Heart left ventricle (tissue), 16 donors: ENCODE results near the gene NRF1. TPM values are rescaled to one million over a fixed set of nuclear protein-coding genes. Genes with fewer than 3 reads are reported as not detected.

ENCODE experiments used
- ATAC-seq, 4 donors: fragments of 200-7000 bp; cut with Tn5 transposase; one replicate each; pipeline ENCODE4 v1.9.1; 2020 to 2022; ENCODE audit warnings: moderate library complexity in 4 of 4, mild to moderate bottlenecking in 3 of 4, moderate number of reproducible peaks in 1 of 4
- DNase-seq, 5 donors: peaks; one replicate each; pipeline ENCODE4 v3.0.0-alpha.2; 2020
- H3K27ac ChIP-seq, 12 donors: fragments of 200-600 bp; sonication (generic) in 4 of 12; one replicate each; pipeline versions ENCODE4 v1.5.0 to v1.8.0; 2016 to 2022; ENCODE audit warnings: mild to moderate bottlenecking in 2 of 12
- H3K27me3 ChIP-seq, 9 donors: fragments of 200-600 bp; sonication (generic) in 2 of 9; one replicate each; pipeline versions ENCODE4 v1.5.1 to v1.8.0; 2016 to 2022; ENCODE audit warnings: mild to moderate bottlenecking in 3 of 9
- H3K36me3 ChIP-seq, 9 donors: fragments of 200-600 bp; sonication (generic) in 2 of 9; one replicate each; pipeline versions ENCODE4 v1.5.0 to v1.8.0; 2018 to 2022; ENCODE audit warnings: mild to moderate bottlenecking in 2 of 9
- H3K4me1 ChIP-seq, 12 donors: fragments of 200-600 bp; sonication (generic) in 4 of 12; one replicate each; pipeline versions ENCODE4 v1.5.0 to v1.8.0; 2016 to 2022; ENCODE audit warnings: mild to moderate bottlenecking in 3 of 12
- H3K4me3 ChIP-seq, 12 donors: fragments of 200-600 bp; sonication (generic) in 4 of 12; one replicate each; pipeline versions ENCODE4 v1.5.0 to v1.8.0; 2017 to 2022; ENCODE audit warnings: mild to moderate bottlenecking in 9 of 12, moderate library complexity in 4 of 12
- H3K9me3 ChIP-seq, 12 donors: fragments of 200-600 bp; sonication (generic) in 4 of 12; one replicate each; pipeline versions ENCODE4 v1.5.0 to v1.8.0; 2016 to 2022; ENCODE audit warnings: mild to moderate bottlenecking in 1 of 12
- POLR2A ChIP-seq, 2 donors: fragments of 450-650 bp; IDR thresholded peaks; one replicate each; pipeline ENCODE4 v1.6.1; 2017; ENCODE audit warnings: antibody characterized with exemption in 2 of 2, mild to moderate bottlenecking in 2 of 2, moderate library complexity in 2 of 2
- WGBS, 4 donors: extraction: QIAGEN DNeasy Blood & Tissue Kit in 2 of 4; methylation state at CpG; one replicate each; pipeline versions ENCODE4 v1.1.5 to v1.1.7; 2013 to 2018; 5-methylcytosine and 5-hydroxymethylcytosine counted together
- intact Hi-C, 10 donors: fragments of 100-400 bp; cut with DNase I; formaldehyde crosslinking; loops; one replicate each; pipeline versions ENCODE4 v1.11.1 to v1.14.2; 2022
- polyA plus RNA-seq, 2 donors: library from polyadenylated mRNA; stranded (reverse); fragments of 200-250 nt; gene quantifications; one replicate each; pipeline ENCODE4 v1.2.3, GENCODE V29; 2013
- total RNA-seq, 9 donors: library from RNA; depleted of rRNA in 2 of 9; stranded (reverse); fragments of >200 nt in 2 of 9; fragmentation: NEBNext Ultra II Directional in 3 of 9; extraction: Animal tissue kit (Norgen Biotek cat#: 25700) in 3 of 9; gene quantifications; one replicate each; pipeline versions ENCODE4 v1.1.0 to v1.2.4, GENCODE V29; 2016 to 2023
- TF ChIP-seq, protein P1 (sequence below), 12 donors: fragments of 200-600 bp; sonication (generic) in 4 of 12; IDR thresholded peaks; one replicate each; pipeline versions ENCODE4 v1.5.0 to v1.8.0; 2018 to 2022; ENCODE audit warnings: antibody characterized with exemption in 12 of 12, mild to moderate bottlenecking in 5 of 12
- donor health status: ischemic (EF 13 %, LVEDD 7.1; RV severe dilation, severe dysfunction).
- donor health status: healthy with polysubstance abuse.
- donor health status: DM: no; HTN: yes; CAD: no.
- donor health status: DM: no; HTN: no; CAD: no.
- donor health status: ischemic (EF 25% LVEDD 6.9; RV normal size, moderate dysfunction).
- donor health status: ischemic (EF 25% LVEDD 5.7; RV mildly dilated, moderate dysfunction).
- donor health status: healthy.
- donor health status: DM: yes; HTN: yes; CAD: no.
- donor health status: ischemic (EF 35%, LVEDD 5.7; RV mildly dilated, moderate dysfunction).
- donor health status: nonischemic (EF 11% LVEDD 7.7; RV severe dilation, severe dysfunction).
- donor health status: DM: yes; HTN: yes; CAD: no.
- donor health status: PGD.
- donor health status: ischemic (EF 29% LVEDD 5.4; RV normal size, mild dysfunction).
- donor health status: nonischemic (EF 23%, LVEDD 6.1; RV moderate dilation, normal function).

NRF1 gene
- total and polyA plus RNA-seq, 11 donors, result 6.2 to 20.7 (median 11.9) TPM

DNA sequence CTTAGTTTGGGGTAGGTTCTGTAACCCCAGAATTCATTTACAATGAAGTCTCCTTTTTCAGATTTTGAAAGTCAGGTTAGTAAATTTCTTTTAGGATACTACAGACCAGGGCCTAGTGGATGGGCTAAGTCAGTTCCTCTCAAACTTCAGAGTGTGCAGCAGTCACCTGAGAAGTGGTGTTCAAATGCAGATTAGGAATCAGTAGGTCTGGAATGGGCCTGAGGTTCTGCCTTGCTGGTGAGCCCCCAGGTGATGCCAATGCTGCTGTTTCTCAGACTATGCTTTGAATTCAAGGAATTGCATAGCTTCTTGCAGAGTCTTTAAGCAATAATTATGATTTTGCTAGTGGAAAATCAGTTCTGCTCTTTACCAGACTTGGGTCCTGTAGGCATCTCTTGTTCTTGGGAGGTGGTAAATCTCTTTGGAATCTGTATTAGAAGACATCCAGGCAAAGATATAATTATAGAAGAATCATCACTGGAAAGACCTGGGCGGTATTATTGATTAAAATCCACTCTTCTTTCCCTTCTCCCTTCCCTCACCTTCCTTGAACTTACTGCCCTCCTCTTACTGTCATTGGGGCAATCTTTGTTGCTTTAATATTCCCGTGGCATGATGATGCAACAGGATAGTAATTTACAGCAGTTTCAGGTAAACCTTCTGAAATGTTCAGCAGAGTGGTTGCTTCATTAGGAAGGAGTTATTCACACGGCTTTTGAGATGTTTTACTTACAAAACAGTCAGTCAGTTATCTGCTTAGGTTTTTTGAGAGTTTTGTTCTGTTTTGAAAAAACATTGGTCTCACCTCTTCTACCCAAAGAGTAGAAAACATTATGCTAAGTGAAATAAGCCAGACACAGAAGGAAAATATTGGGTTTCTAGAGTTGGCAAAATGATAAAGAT lies 87.2 kb downstream of the NRF1 start:
- H3K4me3 ChIP-seq, result no peak overlapping the region
- DNase-seq (no peak), ATAC-seq (no peak)
- intact Hi-C loops, result no loop called here
- H3K27ac ChIP-seq, result no peak overlapping the region
- H3K9me3 ChIP-seq, result no peaks in the 10 kb centered on the region
- H3K27me3 ChIP-seq, result no peaks in the 10 kb centered on the region
- peaks cover 0 to 12% (median 0%) of the 10 kb centered on the region in 12 donors for H3K4me1 ChIP-seq
- 90 to 96% (median 93%) methylated on average over 3 of the region's 3 CpGs for WGBS, 4 donors
- no peak for TF ChIP-seq POLR2A (IDR thresholded peaks at IDR 0.05)
- TF ChIP-seq, protein P1, sequence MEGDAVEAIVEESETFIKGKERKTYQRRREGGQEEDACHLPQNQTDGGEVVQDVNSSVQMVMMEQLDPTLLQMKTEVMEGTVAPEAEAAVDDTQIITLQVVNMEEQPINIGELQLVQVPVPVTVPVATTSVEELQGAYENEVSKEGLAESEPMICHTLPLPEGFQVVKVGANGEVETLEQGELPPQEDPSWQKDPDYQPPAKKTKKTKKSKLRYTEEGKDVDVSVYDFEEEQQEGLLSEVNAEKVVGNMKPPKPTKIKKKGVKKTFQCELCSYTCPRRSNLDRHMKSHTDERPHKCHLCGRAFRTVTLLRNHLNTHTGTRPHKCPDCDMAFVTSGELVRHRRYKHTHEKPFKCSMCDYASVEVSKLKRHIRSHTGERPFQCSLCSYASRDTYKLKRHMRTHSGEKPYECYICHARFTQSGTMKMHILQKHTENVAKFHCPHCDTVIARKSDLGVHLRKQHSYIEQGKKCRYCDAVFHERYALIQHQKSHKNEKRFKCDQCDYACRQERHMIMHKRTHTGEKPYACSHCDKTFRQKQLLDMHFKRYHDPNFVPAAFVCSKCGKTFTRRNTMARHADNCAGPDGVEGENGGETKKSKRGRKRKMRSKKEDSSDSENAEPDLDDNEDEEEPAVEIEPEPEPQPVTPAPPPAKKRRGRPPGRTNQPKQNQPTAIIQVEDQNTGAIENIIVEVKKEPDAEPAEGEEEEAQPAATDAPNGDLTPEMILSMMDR (IDR thresholded peaks at IDR 0.05), result no peak
- H3K36me3 ChIP-seq, result peaks cover 0 to 27% (median 14%) of the 10 kb centered on the region in 9 donors

DNA sequence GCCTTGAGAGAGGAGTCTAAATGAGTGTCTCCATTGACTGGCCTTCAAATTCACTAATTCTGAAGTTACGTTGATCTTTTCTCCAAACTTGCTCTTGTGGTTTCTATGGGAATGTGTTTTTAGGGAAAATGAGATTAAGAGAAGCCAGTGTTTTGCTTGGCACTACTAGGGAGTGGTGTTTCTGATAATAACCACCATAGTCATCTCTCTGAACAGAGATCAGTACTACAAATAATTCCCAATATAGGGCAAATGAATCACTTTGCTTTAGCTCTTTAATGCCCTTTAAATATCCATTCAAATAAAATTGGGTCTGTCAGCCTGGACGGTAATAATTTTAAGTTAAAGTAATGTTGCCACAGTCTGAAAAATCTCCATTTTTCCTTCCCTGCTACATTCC lies 90.8 kb downstream of the NRF1 start:
- H3K4me1 ChIP-seq, result peaks cover 0 to 12% (median 0%) of the 10 kb centered on the region in 12 donors
- intact Hi-C loops, result no loop called here
- ATAC-seq (no peak), DNase-seq (no peak)
- TF ChIP-seq, protein P1 (IDR thresholded peaks at IDR 0.05), result no peak
- TF ChIP-seq POLR2A (IDR thresholded peaks at IDR 0.05), result no peak
- no peak overlapping the region for H3K4me3 ChIP-seq
- no peak overlapping the region for H3K27ac ChIP-seq
- H3K36me3 ChIP-seq, result peaks cover 0 to 18% (median 3%) of the 10 kb centered on the region in 9 donors
- H3K9me3 ChIP-seq, result no peaks in the 10 kb centered on the region
- H3K27me3 ChIP-seq, result no peaks in the 10 kb centered on the region
- 73 to 81% (median 78%) methylated on average over 2 of the region's 2 CpGs for WGBS, 4 donors

DNA sequence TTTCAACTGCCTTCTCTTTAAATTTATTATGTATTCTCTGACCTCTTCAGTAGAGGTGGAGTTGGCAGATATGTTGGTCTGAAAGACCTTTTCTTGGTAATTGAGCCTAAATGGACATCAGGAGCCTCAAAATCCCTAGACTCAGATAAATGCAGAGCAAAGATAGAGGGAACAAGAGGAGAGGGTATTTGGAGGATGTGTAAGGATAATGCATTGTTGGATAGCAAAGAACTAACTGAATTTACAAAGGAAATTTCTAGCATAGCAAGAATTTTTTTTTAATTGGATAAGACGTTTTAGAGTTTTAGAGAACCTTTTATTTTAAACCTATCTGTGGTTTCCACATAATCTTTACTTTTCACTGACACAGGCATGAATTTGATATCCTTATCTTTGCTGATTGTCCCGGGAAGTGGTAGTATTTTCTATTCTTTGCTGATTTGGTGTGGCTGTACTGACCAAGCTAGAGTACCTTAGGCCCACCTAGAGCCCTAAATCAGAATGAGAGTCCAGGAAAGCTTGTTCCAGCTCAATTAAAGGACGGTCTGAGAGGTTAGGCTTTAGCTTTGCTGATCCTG lies 91.3 kb downstream of the NRF1 start:
- Histone ChIP-seq H3K9me3 (no peaks in the 10 kb centered on the region), H3K4me3 (no peak overlapping the region), H3K27ac (no peak overlapping the region), H3K27me3 (no peaks in the 10 kb centered on the region), H3K4me1 (peaks cover 0 to 12% (median 0%) of the 10 kb centered on the region in 12 donors), H3K36me3 (peaks cover 0 to 18% (median 2%) of the 10 kb centered on the region in 9 donors)
- ATAC-seq, result no peak
- TF ChIP-seq POLR2A (IDR thresholded peaks at IDR 0.05), result no peak
- TF ChIP-seq, protein P1 (IDR thresholded peaks at IDR 0.05), result no peak
- WGBS, 4 donors, result 67 to 83% (median 79%) methylated on average over 3 of the region's 3 CpGs
- intact Hi-C loops, result no loop called here
- no peak for DNase-seq

DNA sequence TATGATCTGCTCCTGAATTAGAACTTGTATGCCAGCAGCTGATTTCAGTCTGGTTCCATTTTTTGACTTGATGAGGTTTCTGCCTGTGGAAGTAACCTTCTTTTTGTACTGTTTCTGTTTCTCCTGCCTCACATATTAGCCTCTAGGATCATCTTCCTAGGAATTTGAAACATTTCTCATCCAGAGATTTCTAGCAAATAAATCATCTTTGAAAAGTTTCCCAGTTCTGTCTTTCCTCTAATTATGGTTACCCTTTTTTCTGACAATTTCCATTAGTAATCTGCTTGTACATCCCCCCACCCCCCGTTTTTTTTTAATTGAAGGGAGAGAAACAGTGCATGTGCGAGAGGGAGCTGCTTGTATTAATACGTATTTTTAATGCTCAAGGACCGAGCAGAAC lies 92.2 kb downstream of the NRF1 start:
- TF ChIP-seq POLR2A (IDR thresholded peaks at IDR 0.05), result no peak
- TF ChIP-seq, protein P1 (IDR thresholded peaks at IDR 0.05), result no peak
- intact Hi-C loops, result no loop called here
- no peak for DNase-seq

More for the DNA sequence above, 92.2 kb downstream of the NRF1 start:
- Histone ChIP-seq H3K27me3 (no peaks in the 10 kb centered on the region), H3K36me3 (peaks cover 0 to 19% (median 4%) of the 10 kb centered on the region in 9 donors), H3K4me1 (peaks cover 0 to 12% (median 0%) of the 10 kb centered on the region in 12 donors), H3K27ac (no peak overlapping the region), H3K4me3 (no peak overlapping the region), H3K9me3 (no peaks in the 10 kb centered on the region)
- ATAC-seq, result no peak
- 90 to 93% (median 92%) methylated on average over 4 of the region's 4 CpGs for WGBS, 4 donors
